Measurements from ENCODE around the gene TTC9B.
"Not testable (repeated sequence)": the region's sequence is repeated elsewhere in the genome, so short reads cannot be mapped to it uniquely, and the experiment has no call there.

The TTC9B gene

DNA sequence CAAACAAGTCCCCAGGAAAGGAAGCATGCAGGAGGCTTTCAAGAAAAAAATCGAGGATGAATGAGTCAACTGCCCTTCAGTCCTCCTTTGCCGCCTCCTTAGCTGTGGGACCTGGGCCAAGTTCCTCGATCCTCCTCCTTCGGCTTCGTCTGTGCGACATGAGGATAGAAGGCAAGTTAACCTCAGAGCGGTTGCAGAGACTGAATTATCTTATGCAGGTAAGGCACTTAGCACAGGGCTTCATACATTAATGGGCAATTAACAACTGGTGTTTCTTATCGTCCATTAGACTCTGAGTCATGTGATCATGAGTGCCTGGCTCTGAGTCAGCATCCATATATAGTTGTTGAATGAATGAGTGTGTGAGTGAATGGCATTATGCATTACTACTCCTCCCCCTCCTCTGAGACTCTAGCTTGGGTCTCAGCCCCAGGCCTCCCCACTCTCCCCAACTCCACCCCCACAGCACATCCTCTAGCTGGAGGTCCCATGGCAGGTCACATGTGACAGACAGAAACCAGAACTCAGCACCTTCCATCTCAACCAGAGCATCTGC is 1.6 kb upstream of the TTC9B start:
- Histone ChIP-seq H3K4me1 (ENCODE audit: insufficient read depth, low read length) (no peaks in the 10 kb centered on the region), H3K9me3 (ENCODE audit: insufficient read depth, low read depth, low read length) (no peaks in the 10 kb centered on the region), H3K36me3 (ENCODE audit: insufficient read depth, low read length) (no peaks in the 10 kb centered on the region), H3K27ac (ENCODE audit: low read depth, low read length) (no peak overlapping the region), H3K9ac (ENCODE audit: low read depth, low read length) (no peak overlapping the region), H3K4me3 (ENCODE audit: low read length) (no peak overlapping the region), H3K27me3 (ENCODE audit: insufficient read depth, low read length) (peaks cover 40% of the 10 kb centered on the region)
- 55% methylated on average over 8 of the region's 8 CpGs for WGBS

DNA sequence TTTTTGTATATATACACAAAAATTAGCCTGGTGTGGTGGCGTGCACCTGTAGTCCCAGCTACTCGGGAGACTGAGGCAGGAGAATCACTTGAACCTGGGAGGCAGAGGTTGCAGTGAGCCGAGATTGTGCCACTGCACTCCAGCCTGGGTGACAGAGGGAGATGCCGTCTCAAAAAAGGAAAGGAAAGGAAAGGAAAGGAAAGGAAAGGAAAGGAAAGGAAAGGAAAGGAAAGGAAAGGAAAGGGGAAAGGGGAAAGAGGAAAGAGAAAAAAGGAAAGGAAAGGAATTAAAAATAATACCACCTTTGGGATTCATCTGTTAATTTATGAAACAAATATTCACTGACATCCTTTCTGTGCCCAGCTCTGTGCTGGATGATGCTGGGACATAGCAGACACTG is 845 bp upstream of the TTC9B start:
- not testable (repeated sequence) for H3K4me3 ChIP-seq (ENCODE audit: low read length); H3K9ac ChIP-seq (ENCODE audit: low read depth, low read length); H3K4me1 ChIP-seq (ENCODE audit: insufficient read depth, low read length); H3K36me3 ChIP-seq (ENCODE audit: insufficient read depth, low read length); H3K27ac ChIP-seq (ENCODE audit: low read depth, low read length); H3K9me3 ChIP-seq (ENCODE audit: insufficient read depth, low read depth, low read length)
- H3K27me3 ChIP-seq (ENCODE audit: insufficient read depth, low read length) = peaks cover 40% of the 10 kb centered on the region
- WGBS = 91% methylated on average over 4 of the region's 4 CpGs

DNA sequence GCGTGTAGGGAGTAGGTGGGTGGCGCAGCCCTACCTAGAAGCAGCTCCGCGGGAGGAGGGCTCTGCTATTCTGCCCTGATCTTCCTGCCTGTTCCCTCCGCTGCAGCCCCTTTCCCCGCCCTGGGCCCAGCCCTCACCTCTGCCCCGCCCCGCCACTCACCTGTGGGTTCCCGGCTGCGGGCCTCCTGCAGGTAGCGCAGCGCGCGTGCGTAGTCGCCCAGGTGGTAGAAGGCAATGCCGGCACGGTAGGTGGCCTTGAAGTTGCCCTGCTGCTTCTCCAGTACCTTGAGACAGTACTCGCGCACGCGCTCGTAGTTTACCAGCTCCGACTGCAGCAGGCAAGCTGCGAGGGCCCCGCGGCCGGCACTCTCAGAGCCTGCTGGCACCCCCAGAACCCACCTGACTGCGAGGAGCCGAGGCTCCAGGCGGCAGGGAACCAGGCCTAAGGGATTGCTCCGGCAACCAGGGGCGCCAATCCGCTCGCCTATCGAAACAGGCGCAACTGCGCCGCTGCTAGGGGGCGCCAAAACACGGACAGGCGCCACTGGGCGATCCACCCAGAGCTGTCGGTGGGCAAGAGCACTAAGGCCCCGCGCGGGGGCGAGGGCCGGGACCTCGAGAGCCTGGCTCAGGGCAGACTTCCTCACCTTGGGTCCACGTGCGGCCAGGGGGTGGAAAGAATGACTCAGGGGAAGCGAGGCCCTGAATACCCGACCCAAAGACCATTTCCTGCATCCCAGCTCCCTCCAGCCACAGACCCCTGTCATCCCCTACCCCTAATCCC is 965 bp downstream of the TTC9B start:
- WGBS = 57% methylated on average over 54 of the region's 54 CpGs
- no peaks in the 10 kb centered on the region for H3K4me1 ChIP-seq (ENCODE audit: insufficient read depth, low read length)
- no peak overlapping the region for H3K9ac ChIP-seq (ENCODE audit: low read depth, low read length)
- H3K4me3 ChIP-seq (ENCODE audit: low read length) = peak overlapping the region; percentile 19; the same call in 1 of the 2 replicates
- no peaks in the 10 kb centered on the region for H3K9me3 ChIP-seq (ENCODE audit: insufficient read depth, low read depth, low read length)
- no peaks in the 10 kb centered on the region for H3K36me3 ChIP-seq (ENCODE audit: insufficient read depth, low read length)
- H3K27ac ChIP-seq (ENCODE audit: low read depth, low read length) = no peak overlapping the region
- H3K27me3 ChIP-seq (ENCODE audit: insufficient read depth, low read length) = peaks cover 40% of the 10 kb centered on the region

DNA sequence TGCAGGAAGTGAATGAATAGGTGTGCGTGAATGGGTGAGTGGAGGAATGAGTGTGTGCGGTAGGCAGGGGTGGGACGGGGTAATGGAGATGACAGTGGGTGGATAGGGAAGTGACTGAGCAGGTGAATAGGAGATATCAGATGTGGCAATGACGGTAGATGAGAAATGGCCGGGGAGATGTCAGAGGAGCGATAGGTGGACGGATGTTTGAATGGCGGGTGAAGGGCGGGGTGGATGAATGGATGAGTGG is 1.5 kb downstream of the TTC9B start:
- Histone ChIP-seq H3K27me3 (ENCODE audit: insufficient read depth, low read length) (peaks cover 40% of the 10 kb centered on the region), H3K4me3 (ENCODE audit: low read length) (peak overlapping the region; percentile 19; the same call in 1 of the 2 replicates), H3K9ac (ENCODE audit: low read depth, low read length) (no peak overlapping the region), H3K4me1 (ENCODE audit: insufficient read depth, low read length) (no peaks in the 10 kb centered on the region), H3K27ac (ENCODE audit: low read depth, low read length) (no peak overlapping the region), H3K36me3 (ENCODE audit: insufficient read depth, low read length) (no peaks in the 10 kb centered on the region), H3K9me3 (ENCODE audit: insufficient read depth, low read depth, low read length) (no peaks in the 10 kb centered on the region)
- 84% methylated on average over 9 of the region's 9 CpGs for WGBS

DNA sequence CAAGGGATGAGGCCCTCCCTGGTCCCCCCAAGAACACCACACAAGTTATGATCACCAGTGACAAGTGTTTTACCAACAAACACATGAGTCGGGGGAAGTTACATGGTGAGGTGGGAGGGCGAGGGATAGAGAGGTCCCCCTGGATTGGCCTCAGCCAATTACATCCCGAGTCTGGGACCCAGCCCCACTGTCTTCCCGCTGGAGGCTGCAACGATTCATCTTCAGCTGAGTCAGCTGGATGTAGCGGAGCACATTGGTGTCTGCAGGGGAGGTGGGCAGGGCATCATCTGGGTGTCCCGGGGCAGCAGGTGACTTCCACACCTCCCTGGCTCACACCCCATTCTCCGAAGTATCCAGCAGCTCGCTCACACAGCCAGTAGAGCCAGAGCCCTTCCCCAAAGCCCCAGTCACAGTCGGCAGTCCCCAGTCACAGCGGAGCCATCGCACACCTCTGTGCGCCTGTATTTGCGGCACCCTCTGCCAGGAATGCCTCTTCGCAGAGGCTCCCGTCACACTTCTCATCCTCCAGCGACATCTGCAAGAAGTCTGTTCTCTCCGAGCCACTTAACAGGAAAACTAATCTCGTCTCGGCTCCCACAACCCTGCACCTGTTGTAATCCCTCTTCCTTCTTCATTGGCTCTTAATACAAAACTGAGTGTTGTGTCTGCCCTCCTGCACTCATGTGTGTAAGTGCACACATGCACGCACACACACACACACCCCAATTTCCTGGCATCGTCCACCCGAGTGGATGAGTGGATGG is 2.0 kb downstream of the TTC9B start:
- Histone ChIP-seq H3K9ac (ENCODE audit: low read depth, low read length) (no peak overlapping the region), H3K4me1 (ENCODE audit: insufficient read depth, low read length) (no peaks in the 10 kb centered on the region), H3K27ac (ENCODE audit: low read depth, low read length) (no peak overlapping the region), H3K4me3 (ENCODE audit: low read length) (no peak overlapping the region), H3K9me3 (ENCODE audit: insufficient read depth, low read depth, low read length) (no peaks in the 10 kb centered on the region), H3K27me3 (ENCODE audit: insufficient read depth, low read length) (peaks cover 40% of the 10 kb centered on the region), H3K36me3 (ENCODE audit: insufficient read depth, low read length) (no peaks in the 10 kb centered on the region)
- WGBS = 85% methylated on average over 23 of the region's 23 CpGs

GRCh38 chr19:40214936-40215335 is 3.2 kb downstream of the TTC9B start:
- H3K4me1 ChIP-seq (ENCODE audit: insufficient read depth, low read length) = no peaks in the 10 kb centered on the region
- H3K27ac ChIP-seq (ENCODE audit: low read depth, low read length) = no peak overlapping the region
- H3K27me3 ChIP-seq (ENCODE audit: insufficient read depth, low read length) = peaks cover 31% of the 10 kb centered on the region
- no peaks in the 10 kb centered on the region for H3K9me3 ChIP-seq (ENCODE audit: insufficient read depth, low read depth, low read length)
- no peak overlapping the region for H3K9ac ChIP-seq (ENCODE audit: low read depth, low read length)
- no peak overlapping the region for H3K4me3 ChIP-seq (ENCODE audit: low read length)
- H3K36me3 ChIP-seq (ENCODE audit: insufficient read depth, low read length) = no peaks in the 10 kb centered on the region
- 95% methylated on average over 22 of the region's 22 CpGs for WGBS

DNA sequence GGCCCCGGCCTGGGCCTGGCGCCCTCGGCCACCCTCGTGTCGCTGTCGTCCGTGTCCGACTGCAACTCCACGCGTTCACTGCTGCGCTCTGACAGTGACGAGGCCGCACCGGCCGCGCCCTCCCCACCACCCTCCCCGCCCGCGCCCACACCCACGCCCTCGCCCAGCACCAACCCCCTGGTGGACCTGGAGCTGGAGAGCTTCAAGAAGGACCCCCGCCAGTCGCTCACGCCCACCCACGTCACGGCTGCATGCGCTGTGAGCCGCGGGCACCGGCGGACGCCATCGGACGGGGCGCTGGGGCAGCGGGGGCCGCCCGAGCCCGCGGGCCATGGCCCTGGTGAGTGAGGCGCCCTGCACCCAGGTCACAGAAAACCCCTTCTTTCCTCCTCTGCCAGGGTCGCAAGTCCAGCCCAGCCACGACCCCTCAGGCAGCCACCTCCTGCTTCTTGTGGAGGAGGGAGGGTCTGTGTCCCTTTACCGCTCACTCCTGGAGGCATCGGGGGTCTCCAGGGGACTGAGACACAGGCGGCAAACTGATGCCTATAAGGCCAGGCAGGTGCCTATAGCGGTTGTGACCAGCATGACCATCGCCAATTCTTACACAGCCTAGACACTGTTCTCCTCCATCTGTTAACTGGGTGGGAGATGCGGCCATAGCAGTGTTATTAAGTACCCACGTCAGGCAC is 4.2 kb downstream of the TTC9B start:
- H3K4me3 ChIP-seq (ENCODE audit: low read length) = no peak overlapping the region
- 95% methylated on average over 50 of the region's 50 CpGs for WGBS
- peaks cover 22% of the 10 kb centered on the region for H3K27me3 ChIP-seq (ENCODE audit: insufficient read depth, low read length)
- H3K9me3 ChIP-seq (ENCODE audit: insufficient read depth, low read depth, low read length) = no peaks in the 10 kb centered on the region
- no peak overlapping the region for H3K9ac ChIP-seq (ENCODE audit: low read depth, low read length)
- H3K4me1 ChIP-seq (ENCODE audit: insufficient read depth, low read length) = no peaks in the 10 kb centered on the region
- H3K36me3 ChIP-seq (ENCODE audit: insufficient read depth, low read length) = 0 out of 2 replicates have a peak, but pooled peaks cover under 1% of the 10 kb centered on the region
- no peak overlapping the region for H3K27ac ChIP-seq (ENCODE audit: low read depth, low read length)

DNA sequence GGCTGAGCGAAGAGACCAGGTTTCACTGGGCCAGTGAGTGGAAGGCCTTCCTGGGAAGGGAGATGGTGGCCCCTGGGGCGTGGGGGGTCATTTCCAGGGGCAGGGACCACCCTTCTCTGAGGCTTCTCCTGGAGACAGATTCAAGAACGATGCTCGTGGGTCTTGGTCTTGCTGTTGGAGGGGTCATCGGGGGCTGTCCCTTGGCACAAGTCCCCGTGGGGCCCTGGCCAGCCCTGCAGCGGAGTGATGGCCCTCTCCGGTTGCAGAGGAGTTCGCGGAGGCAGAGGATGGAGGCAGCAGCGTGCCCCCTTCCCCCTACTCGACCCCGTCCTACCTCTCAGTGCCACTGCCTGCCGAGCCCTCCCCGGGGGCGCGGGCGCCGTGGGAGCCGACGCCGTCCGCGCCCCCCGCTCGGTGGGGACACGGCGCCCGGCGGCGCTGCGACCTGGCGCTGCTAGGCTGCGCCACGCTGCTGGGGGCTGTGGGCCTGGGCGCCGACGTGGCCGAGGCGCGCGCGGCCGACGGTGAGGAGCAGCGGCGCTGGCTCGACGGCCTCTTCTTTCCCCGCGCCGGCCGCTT is 4.8 kb downstream of the TTC9B start:
- Histone ChIP-seq H3K9ac (ENCODE audit: low read depth, low read length) (no peak overlapping the region), H3K4me3 (ENCODE audit: low read length) (no peak overlapping the region), H3K4me1 (ENCODE audit: insufficient read depth, low read length) (no peaks in the 10 kb centered on the region), H3K27me3 (ENCODE audit: insufficient read depth, low read length) (peaks cover 17% of the 10 kb centered on the region), H3K27ac (ENCODE audit: low read depth, low read length) (no peak overlapping the region), H3K36me3 (ENCODE audit: insufficient read depth, low read length) (0 out of 2 replicates have a peak, but pooled peaks cover 5% of the 10 kb centered on the region), H3K9me3 (ENCODE audit: insufficient read depth, low read depth, low read length) (no peaks in the 10 kb centered on the region)
- 94% methylated on average over 53 of the region's 53 CpGs for WGBS

GRCh38 chr19:40210889-40211288 is 7.3 kb downstream of the TTC9B start:
- Histone ChIP-seq H3K27me3 (ENCODE audit: insufficient read depth, low read length) (no peaks in the 10 kb centered on the region), H3K4me1 (ENCODE audit: insufficient read depth, low read length) (no peaks in the 10 kb centered on the region), H3K36me3 (ENCODE audit: insufficient read depth, low read length) (0 out of 2 replicates have a peak, but pooled peaks cover 5% of the 10 kb centered on the region), H3K9me3 (ENCODE audit: insufficient read depth, low read depth, low read length) (no peaks in the 10 kb centered on the region), H3K27ac (ENCODE audit: low read depth, low read length) (no peak overlapping the region; the same call in 1 of the 2 replicates), H3K9ac (ENCODE audit: low read depth, low read length) (no peak overlapping the region), H3K4me3 (ENCODE audit: low read length) (no peak overlapping the region)
- whole genome bisulfite sequencing = 36% methylated on average over 5 of the region's 5 CpGs

- no peak overlapping the region for H3K4me3 ChIP-seq (ENCODE audit: low read length)
- WGBS = 91% methylated on average over 4 of the region's 5 CpGs
- 0 out of 2 replicates have a peak, but pooled peaks cover 5% of the 10 kb centered on the region for H3K36me3 ChIP-seq (ENCODE audit: insufficient read depth, low read length)
- no peak overlapping the region for H3K27ac ChIP-seq (ENCODE audit: low read depth, low read length)
- no peak overlapping the region for H3K9ac ChIP-seq (ENCODE audit: low read depth, low read length)
- H3K4me1 ChIP-seq (ENCODE audit: insufficient read depth, low read length) = no peaks in the 10 kb centered on the region
- no peaks in the 10 kb centered on the region for H3K27me3 ChIP-seq (ENCODE audit: insufficient read depth, low read length)
- no peaks in the 10 kb centered on the region for H3K9me3 ChIP-seq (ENCODE audit: insufficient read depth, low read depth, low read length)
Observed at GRCh38 chr19:40208602-40209001, 9.6 kb downstream of the TTC9B start.

GRCh38 chr19:40205760-40206159 is 12.4 kb downstream of the TTC9B start:
- Histone ChIP-seq H3K27ac (ENCODE audit: low read depth, low read length) (no peak overlapping the region), H3K9me3 (ENCODE audit: insufficient read depth, low read depth, low read length) (no peaks in the 10 kb centered on the region), H3K4me1 (ENCODE audit: insufficient read depth, low read length) (no peaks in the 10 kb centered on the region), H3K9ac (ENCODE audit: low read depth, low read length) (no peak overlapping the region), H3K4me3 (ENCODE audit: low read length) (no peak overlapping the region), H3K27me3 (ENCODE audit: insufficient read depth, low read length) (no peaks in the 10 kb centered on the region), H3K36me3 (ENCODE audit: insufficient read depth, low read length) (peaks cover 13% of the 10 kb centered on the region)
- WGBS = 87% methylated on average over 21 of the region's 21 CpGs
